ENCODE results near the gene CDC25B. TPM values are rescaled to one million over a fixed set of nuclear protein-coding genes. Genes with fewer than 3 reads are reported as not detected.

CDC25B gene
- 133 and 136 TPM in 2 replicates for polyA plus RNA-seq (2011; rRNA removed)
- polyA plus RNA-seq (2012; cell fraction: cytosol; rRNA removed) = 173 and 193 TPM in 2 replicates
- 307 and 346 TPM in 2 replicates for polyA plus RNA-seq (2012; cell fraction: nucleus; rRNA removed)
- polyA plus RNA-seq (2017; fragmentation: RNase III; extraction: RNeasy Plus Mini Kit Qiagen cat#74134 plus additional on column Dnase treatment) = 129 to 150 TPM (median 140 TPM) in 3 replicates
- 101 and 126 TPM in 2 replicates for polyA minus RNA-seq (2011; rRNA and poly(A)+ RNA removed)

DNA sequence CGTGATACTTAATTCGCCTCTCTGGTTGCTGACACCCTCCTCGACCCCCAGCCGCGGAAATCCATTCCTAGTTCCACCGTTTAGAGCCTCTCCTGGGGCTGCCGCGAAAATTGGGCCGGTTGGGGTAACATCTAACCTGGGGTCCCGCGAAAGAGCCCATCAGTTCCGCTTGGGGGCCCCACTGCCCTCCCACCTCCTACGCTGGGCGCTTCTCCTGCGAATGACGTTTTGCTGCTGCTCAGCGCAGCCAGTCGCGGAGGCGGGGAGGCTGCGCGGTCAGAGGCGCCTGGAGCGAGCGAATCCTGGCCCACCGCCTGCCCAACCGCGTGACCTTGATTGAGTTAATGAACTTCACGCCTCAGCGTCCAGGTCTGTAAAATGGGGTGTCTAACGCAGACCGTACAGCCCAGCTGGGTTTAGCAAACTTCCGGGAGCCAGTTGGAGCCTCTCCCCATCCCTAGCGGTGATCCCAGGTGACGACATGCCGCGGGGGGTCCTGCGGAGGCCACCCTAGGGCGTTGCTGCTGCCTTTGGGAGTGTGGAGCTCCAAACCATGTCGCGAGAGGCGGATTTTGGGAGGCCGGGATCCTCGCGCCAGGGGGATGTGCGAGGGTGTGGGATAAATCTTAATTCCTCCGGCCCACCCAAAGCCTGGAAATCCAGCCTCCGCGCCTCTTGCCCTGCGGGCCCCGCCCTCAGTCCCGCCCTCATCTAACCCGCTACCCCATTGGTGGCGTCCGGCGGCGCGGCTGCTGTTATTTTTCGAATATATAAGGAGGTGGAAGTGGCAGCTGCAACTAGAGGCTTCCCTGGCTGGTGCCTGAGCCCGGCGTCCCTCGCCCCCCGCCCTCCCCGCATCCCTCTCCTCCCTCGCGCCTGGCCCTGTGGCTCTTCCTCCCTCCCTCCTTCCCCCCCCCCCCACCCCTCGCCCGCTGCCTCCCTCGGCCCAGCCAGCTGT is at the start of gene CDC25B:
Gene CDC25B, plus strand, starts transcription at position 800 of the 958 bp plus-strand sequence. CDS start 222 bp downstream, outside the sequence.
- H3K4me2 ChIP-seq = peak within 1 kb of the TSS; percentile 84
- ChIA-PET CTCF (interaction anchor here (0.6 to 3.3 kb wide), 8 partner anchors 9 to 415 kb away, joined by 3 to 29 read pairs (median 5); partner anchors contain the start of genes CENPB and SPEF1), POLR2A (interaction anchor here (0.7 to 2.2 kb wide), 11 partner anchors 9 to 812 kb away, joined by 3 to 36 read pairs (median 4); partner anchors contain the start of genes AP5S1, CENPB and SPEF1)
- FAIRE-seq (peak; percentile 7), DNase-seq (ENCODE audit: low read depth in 1 of 2, low spot score in 1 of 2) (peak; percentile 96 to 97), ATAC-seq (peak; percentile 88 to 91)
- peaks cover 36% of the 10 kb centered on the region for H3K4me1 ChIP-seq
- H3K27ac ChIP-seq = peak within 1 kb of the TSS; percentile 98 to 99
- H3K9me3 ChIP-seq = no peaks in the 10 kb centered on the region
- WGBS (ENCODE audit: missing lambda C conversion rate) = 6% methylated on average over 50 of the region's 69 CpGs
- peak within 1 kb of the TSS; percentile 84 for H3K4me3 ChIP-seq
- TF ChIP-seq POLR2AphosphoS2 (conservative IDR thresholded peaks at IDR 0.05; ENCODE audit: low read length) (no peak), KDM1A (IDR thresholded peaks at IDR 0.05; ENCODE audit: low read depth) (peak; percentile 98), HOXB5 (CRISPR knock-in tag; IDR thresholded peaks at IDR 0.05) (peak; percentile 79; the same call in 1 of the 2 replicates), RARB (CRISPR knock-in tag; IDR thresholded peaks at IDR 0.05) (no peak), TP53 (CRISPR knock-in tag; IDR thresholded peaks at IDR 0.05) (peak; percentile 35; the same call in 1 of the 2 replicates), POLR2A (IDR thresholded peaks at IDR 0.05; ENCODE audit: low read length) (peak; percentile 89), RFX5 (IDR thresholded peaks at IDR 0.05) (peak; percentile 9; the same call in 1 of the 2 replicates), NR3C1 (IDR thresholded peaks at IDR 0.05) (no peak), RCOR1 (IDR thresholded peaks at IDR 0.05; ENCODE audit: low read depth, low read length) (peak; percentile 87; the same call in 1 of the 2 replicates), JUNB (IDR thresholded peaks at IDR 0.05) (no peak), MAFK (IDR thresholded peaks at IDR 0.05; ENCODE audit: partially characterized antibody) (no peak), SMC3 (IDR thresholded peaks at IDR 0.05) (peak; percentile 39), EHF (CRISPR knock-in tag; IDR thresholded peaks at IDR 0.05) (peak; percentile 89; the same call in 1 of the 2 replicates), FOSL2 (IDR thresholded peaks at IDR 0.05) (no peak), FOSL2 (CRISPR knock-in tag; IDR thresholded peaks at IDR 0.05) (peak; percentile 51; the same call in 1 of the 2 replicates), JUN (IDR thresholded peaks at IDR 0.05) (peak; percentile 65 to 97; a peak in 4 of 5 replicates), HDAC2 (IDR thresholded peaks at IDR 0.05) (peak; percentile 97), CHD4 (IDR thresholded peaks at IDR 0.05; ENCODE audit: borderline replicate concordance) (peak; percentile 84; the same call in 1 of the 2 replicates), HOXA7 (CRISPR knock-in tag; IDR thresholded peaks at IDR 0.05) (peak; percentile 25; the same call in 1 of the 2 replicates), ESRRA (IDR thresholded peaks at IDR 0.05; ENCODE audit: borderline replicate concordance, low read length) (peak; percentile 98), RAD21 (conservative IDR thresholded peaks at IDR 0.05 in 1 of 2, IDR thresholded peaks at IDR 0.05 in 1 of 2) (peak; percentile 38 to 51; a peak in 4 of 5 replicates)
- TF ChIP-seq, protein P1, sequence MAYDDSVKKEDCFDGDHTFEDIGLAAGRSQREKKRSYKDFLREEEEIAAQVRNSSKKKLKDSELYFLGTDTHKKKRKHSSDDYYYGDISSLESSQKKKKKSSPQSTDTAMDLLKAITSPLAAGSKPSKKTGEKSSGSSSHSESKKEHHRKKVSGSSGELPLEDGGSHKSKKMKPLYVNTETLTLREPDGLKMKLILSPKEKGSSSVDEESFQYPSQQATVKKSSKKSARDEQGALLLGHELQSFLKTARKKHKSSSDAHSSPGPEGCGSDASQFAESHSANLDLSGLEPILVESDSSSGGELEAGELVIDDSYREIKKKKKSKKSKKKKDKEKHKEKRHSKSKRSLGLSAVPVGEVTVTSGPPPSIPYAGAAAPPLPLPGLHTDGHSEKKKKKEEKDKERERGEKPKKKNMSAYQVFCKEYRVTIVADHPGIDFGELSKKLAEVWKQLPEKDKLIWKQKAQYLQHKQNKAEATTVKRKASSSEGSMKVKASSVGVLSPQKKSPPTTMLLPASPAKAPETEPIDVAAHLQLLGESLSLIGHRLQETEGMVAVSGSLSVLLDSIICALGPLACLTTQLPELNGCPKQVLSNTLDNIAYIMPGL (CRISPR knock-in tag; IDR thresholded peaks at IDR 0.05; ENCODE audit: borderline replicate concordance) = no peak; the same call in 1 of the 2 replicates
- TF ChIP-seq, protein P2, sequence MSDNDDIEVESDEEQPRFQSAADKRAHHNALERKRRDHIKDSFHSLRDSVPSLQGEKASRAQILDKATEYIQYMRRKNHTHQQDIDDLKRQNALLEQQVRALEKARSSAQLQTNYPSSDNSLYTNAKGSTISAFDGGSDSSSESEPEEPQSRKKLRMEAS (IDR thresholded peaks at IDR 0.05) = peak; percentile 88
- TF ChIP-seq, protein P3, sequence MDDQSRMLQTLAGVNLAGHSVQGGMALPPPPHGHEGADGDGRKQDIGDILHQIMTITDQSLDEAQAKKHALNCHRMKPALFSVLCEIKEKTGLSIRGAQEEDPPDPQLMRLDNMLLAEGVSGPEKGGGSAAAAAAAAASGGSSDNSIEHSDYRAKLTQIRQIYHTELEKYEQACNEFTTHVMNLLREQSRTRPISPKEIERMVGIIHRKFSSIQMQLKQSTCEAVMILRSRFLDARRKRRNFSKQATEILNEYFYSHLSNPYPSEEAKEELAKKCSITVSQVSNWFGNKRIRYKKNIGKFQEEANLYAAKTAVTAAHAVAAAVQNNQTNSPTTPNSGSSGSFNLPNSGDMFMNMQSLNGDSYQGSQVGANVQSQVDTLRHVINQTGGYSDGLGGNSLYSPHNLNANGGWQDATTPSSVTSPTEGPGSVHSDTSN (IDR thresholded peaks at IDR 0.05) = peak; percentile 56; the same call in 1 of the 2 replicates
- TF ChIP-seq, protein P4, sequence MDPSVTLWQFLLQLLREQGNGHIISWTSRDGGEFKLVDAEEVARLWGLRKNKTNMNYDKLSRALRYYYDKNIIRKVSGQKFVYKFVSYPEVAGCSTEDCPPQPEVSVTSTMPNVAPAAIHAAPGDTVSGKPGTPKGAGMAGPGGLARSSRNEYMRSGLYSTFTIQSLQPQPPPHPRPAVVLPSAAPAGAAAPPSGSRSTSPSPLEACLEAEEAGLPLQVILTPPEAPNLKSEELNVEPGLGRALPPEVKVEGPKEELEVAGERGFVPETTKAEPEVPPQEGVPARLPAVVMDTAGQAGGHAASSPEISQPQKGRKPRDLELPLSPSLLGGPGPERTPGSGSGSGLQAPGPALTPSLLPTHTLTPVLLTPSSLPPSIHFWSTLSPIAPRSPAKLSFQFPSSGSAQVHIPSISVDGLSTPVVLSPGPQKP (IDR thresholded peaks at IDR 0.05; ENCODE audit: low read depth, low read length) = no peak
- TF ChIP-seq, protein P5, sequence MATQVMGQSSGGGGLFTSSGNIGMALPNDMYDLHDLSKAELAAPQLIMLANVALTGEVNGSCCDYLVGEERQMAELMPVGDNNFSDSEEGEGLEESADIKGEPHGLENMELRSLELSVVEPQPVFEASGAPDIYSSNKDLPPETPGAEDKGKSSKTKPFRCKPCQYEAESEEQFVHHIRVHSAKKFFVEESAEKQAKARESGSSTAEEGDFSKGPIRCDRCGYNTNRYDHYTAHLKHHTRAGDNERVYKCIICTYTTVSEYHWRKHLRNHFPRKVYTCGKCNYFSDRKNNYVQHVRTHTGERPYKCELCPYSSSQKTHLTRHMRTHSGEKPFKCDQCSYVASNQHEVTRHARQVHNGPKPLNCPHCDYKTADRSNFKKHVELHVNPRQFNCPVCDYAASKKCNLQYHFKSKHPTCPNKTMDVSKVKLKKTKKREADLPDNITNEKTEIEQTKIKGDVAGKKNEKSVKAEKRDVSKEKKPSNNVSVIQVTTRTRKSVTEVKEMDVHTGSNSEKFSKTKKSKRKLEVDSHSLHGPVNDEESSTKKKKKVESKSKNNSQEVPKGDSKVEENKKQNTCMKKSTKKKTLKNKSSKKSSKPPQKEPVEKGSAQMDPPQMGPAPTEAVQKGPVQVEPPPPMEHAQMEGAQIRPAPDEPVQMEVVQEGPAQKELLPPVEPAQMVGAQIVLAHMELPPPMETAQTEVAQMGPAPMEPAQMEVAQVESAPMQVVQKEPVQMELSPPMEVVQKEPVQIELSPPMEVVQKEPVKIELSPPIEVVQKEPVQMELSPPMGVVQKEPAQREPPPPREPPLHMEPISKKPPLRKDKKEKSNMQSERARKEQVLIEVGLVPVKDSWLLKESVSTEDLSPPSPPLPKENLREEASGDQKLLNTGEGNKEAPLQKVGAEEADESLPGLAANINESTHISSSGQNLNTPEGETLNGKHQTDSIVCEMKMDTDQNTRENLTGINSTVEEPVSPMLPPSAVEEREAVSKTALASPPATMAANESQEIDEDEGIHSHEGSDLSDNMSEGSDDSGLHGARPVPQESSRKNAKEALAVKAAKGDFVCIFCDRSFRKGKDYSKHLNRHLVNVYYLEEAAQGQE (IDR thresholded peaks at IDR 0.05) = peak; percentile 73
- TF ChIP-seq, protein P6, sequence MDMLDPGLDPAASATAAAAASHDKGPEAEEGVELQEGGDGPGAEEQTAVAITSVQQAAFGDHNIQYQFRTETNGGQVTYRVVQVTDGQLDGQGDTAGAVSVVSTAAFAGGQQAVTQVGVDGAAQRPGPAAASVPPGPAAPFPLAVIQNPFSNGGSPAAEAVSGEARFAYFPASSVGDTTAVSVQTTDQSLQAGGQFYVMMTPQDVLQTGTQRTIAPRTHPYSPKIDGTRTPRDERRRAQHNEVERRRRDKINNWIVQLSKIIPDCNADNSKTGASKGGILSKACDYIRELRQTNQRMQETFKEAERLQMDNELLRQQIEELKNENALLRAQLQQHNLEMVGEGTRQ (IDR thresholded peaks at IDR 0.05) = 0 out of 2 replicates have a peak, but pooled peaks have one; percentile 1
